Activated CD8-positive, alpha-beta memory T cell treated with anti-CD3 and anti-CD28 coated beads, Interleukin-2, amount 10 ng/mL, durations not matched to agents 7 days and 5 days (primary cell): ENCODE data around the gene ARID3A. TPM values are rescaled to one million over a fixed set of nuclear protein-coding genes. Genes with fewer than 3 reads are reported as not detected.
A peak's percentile ranks its signal among the peaks of the same experiment; 100 is the strongest.
"Not testable (repeated sequence)": the region's sequence is repeated elsewhere in the genome, so short reads cannot be mapped to it uniquely, and the experiment has no call there.

ENCODE experiments used
- ATAC-seq: fragments of 150-1000 bp; cut with Tn5 transposase; one replicate; pipeline ENCODE4 v1.10.0; 2021; ENCODE audit warnings: moderate library complexity
- CTCF ChIA-PET: fragments of 350-600 bp; sonication (Branson Sonifier 250); formaldehyde crosslinking; loops from one replicate; lab custom pipeline; 2021; ENCODE audit warnings: antibody characterized with exemption; lab: Charles Lee
- DNase-seq: peaks from one replicate; pipeline ENCODE4 v3.0.0-alpha.2; 2020
- H3K27ac Mint-ChIP-seq: one replicate; pipeline ENCODE4 v1.8.0; 2021; ENCODE audit warnings: mild to moderate bottlenecking, mixed read lengths
- H3K27me3 Mint-ChIP-seq: one replicate; pipeline ENCODE4 v1.8.0; 2021; ENCODE audit warnings: mixed read lengths
- H3K36me3 Mint-ChIP-seq: one replicate; pipeline ENCODE4 v1.8.0; 2021; ENCODE audit warnings: mild to moderate bottlenecking, mixed read lengths
- H3K4me1 Mint-ChIP-seq: one replicate; pipeline ENCODE4 v1.8.0; 2021; ENCODE audit warnings: mixed read lengths
- H3K4me3 Mint-ChIP-seq: one replicate; pipeline ENCODE4 v1.8.0; 2021; ENCODE audit warnings: mild to moderate bottlenecking, moderate library complexity, mixed read lengths
- H3K9me3 Mint-ChIP-seq: one replicate; pipeline ENCODE4 v1.8.0; 2022; ENCODE audit warnings: low read depth, mixed read lengths
- total RNA-seq, 2 experiments: library from RNA; stranded (reverse); gene quantifications; one replicate each; pipeline ENCODE4 v1.2.3, GENCODE V29; 2021

Gene ARID3A
- total RNA-seq, 2 experiments from 2014 or later: 30.6 to 35.9 TPM

GRCh38 chr19:953445-954271 is 27.8 kb downstream of the ARID3A start:
- Mint-ChIP-seq H3K27ac (no peak overlapping the region), H3K9me3 (no peaks in the 10 kb centered on the region), H3K36me3 (no peaks in the 10 kb centered on the region)

GRCh38 chr19:954272-954671 is 28.4 kb downstream of the ARID3A start:
- Mint-ChIP-seq H3K27ac (no peak overlapping the region), H3K36me3 (no peaks in the 10 kb centered on the region), H3K9me3 (no peaks in the 10 kb centered on the region), H3K4me1 (peaks cover 14% of the 10 kb centered on the region), H3K27me3 (no peaks in the 10 kb centered on the region), H3K4me3 (no peak overlapping the region)
- no peak for ATAC-seq
- CTCF ChIA-PET: interaction anchor here (1.0 kb wide), 1 partner anchor 29 kb away, joined by 3 read pairs; the partner anchor contains the start of gene WDR18
- no peak for DNase-seq

More at GRCh38 chr19:953445-954271, 27.8 kb downstream of the ARID3A start:
- Mint-ChIP-seq H3K4me1 (peaks cover 14% of the 10 kb centered on the region), H3K4me3 (no peak overlapping the region), H3K27me3 (no peaks in the 10 kb centered on the region)
- DNase-seq: no peak
- CTCF ChIA-PET: interaction anchor here (1.0 kb wide), 1 partner anchor 30 kb away, joined by 3 read pairs; the partner anchor contains the start of gene WDR18
- no peak for ATAC-seq

GRCh38 chr19:954672-955494 is 29.0 kb downstream of the ARID3A start:
- Mint-ChIP-seq H3K36me3 (no peaks in the 10 kb centered on the region), H3K9me3 (no peaks in the 10 kb centered on the region), H3K4me1 (peaks cover 14% of the 10 kb centered on the region), H3K4me3 (no peak overlapping the region), H3K27ac (no peak overlapping the region), H3K27me3 (no peaks in the 10 kb centered on the region)
- DNase-seq (no peak), ATAC-seq (no peak)
- CTCF ChIA-PET: no interaction called here

- Mint-ChIP-seq H3K4me3 (no peak overlapping the region), H3K27me3 (no peaks in the 10 kb centered on the region)
Measured at GRCh38 chr19:955803-956765, 30.2 kb downstream of the ARID3A start.

GRCh38 chr19:956766-957440 is 31.1 kb downstream of the ARID3A start:
- Mint-ChIP-seq H3K4me1 (peaks cover 12% of the 10 kb centered on the region), H3K9me3 (no peaks in the 10 kb centered on the region), H3K27me3 (no peaks in the 10 kb centered on the region), H3K27ac (no peak overlapping the region), H3K36me3 (no peaks in the 10 kb centered on the region), H3K4me3 (no peak overlapping the region)
- CTCF ChIA-PET: interaction anchor here (1.0 kb wide), 1 partner anchor 14 kb away, joined by 4 read pairs; no protein-coding TSS in a partner anchor
- DNase-seq (no peak), ATAC-seq (no peak)

More at GRCh38 chr19:955803-956765, 30.2 kb downstream of the ARID3A start:
- no peaks in the 10 kb centered on the region for H3K9me3 Mint-ChIP-seq
- DNase-seq (no peak), ATAC-seq (no peak)
- no peak overlapping the region for H3K27ac Mint-ChIP-seq
- CTCF ChIA-PET: interaction anchor here (1.0 kb wide), 1 partner anchor 15 kb away, joined by 4 read pairs; no protein-coding TSS in a partner anchor
- H3K36me3 Mint-ChIP-seq: no peaks in the 10 kb centered on the region
- H3K4me1 Mint-ChIP-seq: peaks cover 14% of the 10 kb centered on the region

GRCh38 chr19:957578-957977 is 31.7 kb downstream of the ARID3A start:
- DNase-seq, H3K4me1 Mint-ChIP-seq, H3K27ac Mint-ChIP-seq, CTCF ChIA-PET, H3K4me3 Mint-ChIP-seq, ATAC-seq, H3K27me3 Mint-ChIP-seq, H3K9me3 Mint-ChIP-seq, H3K36me3 Mint-ChIP-seq: not testable (repeated sequence)

- DNase-seq: no peak
Measured at GRCh38 chr19:958967-959855, 33.4 kb downstream of the ARID3A start.

GRCh38 chr19:960020-960419 is 34.2 kb downstream of the ARID3A start:
- peaks cover 1% of the 10 kb centered on the region for H3K4me1 Mint-ChIP-seq
- DNase-seq (no peak), ATAC-seq (no peak)
- H3K4me3 Mint-ChIP-seq: no peak overlapping the region
- H3K27ac Mint-ChIP-seq: no peak overlapping the region
- no peaks in the 10 kb centered on the region for H3K27me3 Mint-ChIP-seq
- CTCF ChIA-PET: interaction anchor here (0.9 kb wide), 1 partner anchor 37 kb away, joined by 3 read pairs; no protein-coding TSS in a partner anchor
- peaks cover 11% of the 10 kb centered on the region for H3K36me3 Mint-ChIP-seq
- H3K9me3 Mint-ChIP-seq: no peaks in the 10 kb centered on the region

More at GRCh38 chr19:958967-959855, 33.4 kb downstream of the ARID3A start:
- CTCF ChIA-PET: interaction anchor here (0.9 kb wide), 1 partner anchor 37 kb away, joined by 3 read pairs; no protein-coding TSS in a partner anchor
- Mint-ChIP-seq H3K9me3 (no peaks in the 10 kb centered on the region), H3K36me3 (peaks cover 4% of the 10 kb centered on the region), H3K27ac (no peak overlapping the region), H3K4me3 (no peak overlapping the region), H3K27me3 (no peaks in the 10 kb centered on the region), H3K4me1 (peaks cover 2% of the 10 kb centered on the region)
- peak; percentile 35 for ATAC-seq

GRCh38 chr19:960601-960938 is 34.7 kb downstream of the ARID3A start:
- Mint-ChIP-seq H3K27me3 (no peaks in the 10 kb centered on the region), H3K4me3 (no peak overlapping the region), H3K9me3 (no peaks in the 10 kb centered on the region), H3K27ac (no peak overlapping the region), H3K4me1 (peaks cover 5% of the 10 kb centered on the region), H3K36me3 (peaks cover 16% of the 10 kb centered on the region)
- ATAC-seq: no peak
- no peak for DNase-seq
- CTCF ChIA-PET: no interaction called here

GRCh38 chr19:961866-962620 is 36.2 kb downstream of the ARID3A start:
- CTCF ChIA-PET: interaction anchor here (0.6 to 1.0 kb wide), 2 partner anchors 10 to 19 kb away, joined by 3 to 4 read pairs; no protein-coding TSS in a partner anchor
- Mint-ChIP-seq H3K36me3 (peaks cover 22% of the 10 kb centered on the region), H3K27me3 (no peaks in the 10 kb centered on the region), H3K27ac (no peak overlapping the region), H3K4me1 (peaks cover 5% of the 10 kb centered on the region), H3K9me3 (no peaks in the 10 kb centered on the region), H3K4me3 (no peak overlapping the region)
- no peak for ATAC-seq
- no peak for DNase-seq
